Keratinocyte (primary cell): ENCODE results near the gene DCTN3. TPM values are rescaled to one million over a fixed set of nuclear protein-coding genes. Genes with fewer than 3 reads are reported as not detected.

Source experiments
- DNase-seq: peaks from one replicate; pipeline ENCODE4 v3.0.0-alpha.2; 2011; ENCODE audit warnings: low read depth, missing footprints, low spot score
- FAIRE-seq: peaks from 2 replicates; lab custom pipeline; 2011; peaks lifted over from hg19 to GRCh38; lab: Jason Lieb, UNC
- H2AFZ ChIP-seq: 2 replicates; pipeline ENCODE4 v1.6.0; 2012; ENCODE audit warnings: low read length, control low read depth, inconsistent platforms; ENCODE audit not compliant: control insufficient read depth
- H3K27ac ChIP-seq: 2 replicates; pipeline ENCODE4 v1.5.1; 2011; ENCODE audit warnings: low read length; ENCODE audit not compliant: control insufficient read depth, insufficient read depth
- H3K27me3 ChIP-seq: 3 replicates; pipeline ENCODE4 v1.6.0; 2011; ENCODE audit warnings: low read length; ENCODE audit not compliant: control insufficient read depth, insufficient read depth; ENCODE audit errors: extremely low read depth
- H3K36me3 ChIP-seq, 2 experiments: 2 replicates in 1 of 2; 3 replicates in 1 of 2; pipeline ENCODE4 v1.5.1; 2011; ENCODE audit warnings: low read length in 2 of 2, mild to moderate bottlenecking in 1 of 2; ENCODE audit not compliant: control insufficient read depth in 2 of 2, insufficient read depth in 2 of 2; ENCODE audit errors: extremely low read depth in 1 of 2
- H3K4me1 ChIP-seq: 3 replicates; pipeline ENCODE4 v1.5.1; 2011; ENCODE audit warnings: low read length; ENCODE audit not compliant: control insufficient read depth, insufficient read depth; ENCODE audit errors: extremely low read depth
- H3K4me2 ChIP-seq: 3 replicates; pipeline ENCODE4 v1.6.0; 2011; ENCODE audit warnings: low read depth, low read length; ENCODE audit not compliant: control insufficient read depth, insufficient read depth; ENCODE audit errors: extremely low read depth
- H3K4me3 ChIP-seq, 3 experiments: fragments of 200-600 bp in 1 of 3; sonication (generic) in 1 of 3; 2 replicates in 2 of 3; 3 replicates in 1 of 3; pipeline ENCODE4 v1.5.1; 2011 to 2016; ENCODE audit warnings: low read length in 3 of 3, mild to moderate bottlenecking in 3 of 3, control low read depth in 2 of 3, inconsistent platforms in 1 of 3, low read depth in 1 of 3, mixed read lengths in 1 of 3, mixed run types in 1 of 3, moderate library complexity in 1 of 3; ENCODE audit not compliant: control insufficient read depth in 2 of 3, insufficient read depth in 2 of 3; ENCODE audit errors: extremely low read depth in 1 of 3
- H3K79me2 ChIP-seq: 2 replicates; pipeline ENCODE4 v1.6.0; 2012; ENCODE audit warnings: low read length; ENCODE audit not compliant: control insufficient read depth, insufficient read depth
- H3K9ac ChIP-seq: 3 replicates; pipeline ENCODE4 v1.6.0; 2011; ENCODE audit warnings: low read length; ENCODE audit not compliant: control insufficient read depth, insufficient read depth; ENCODE audit errors: extremely low read depth
- H3K9me1 ChIP-seq: 3 replicates; pipeline ENCODE4 v1.6.0; 2011; ENCODE audit warnings: low read length; ENCODE audit not compliant: control insufficient read depth, insufficient read depth; ENCODE audit errors: extremely low read depth
- H3K9me3 ChIP-seq: 2 replicates; pipeline ENCODE4 v1.5.1; 2012; ENCODE audit warnings: low read depth, low read length; ENCODE audit not compliant: control insufficient read depth
- H4K20me1 ChIP-seq: 3 replicates; pipeline ENCODE4 v1.6.0; 2011; ENCODE audit warnings: low read length; ENCODE audit not compliant: control insufficient read depth, insufficient read depth; ENCODE audit errors: extremely low read depth
- CTCF ChIP-seq, 3 experiments: IDR thresholded peaks in 1 of 3; conservative IDR thresholded peaks in 1 of 3; optimal IDR thresholded peaks in 1 of 3; 2 replicates in 2 of 3; 3 replicates in 1 of 3; pipeline versions ENCODE3 to v1.5.1; 2011; ENCODE audit warnings: low read length in 3 of 3, mild to moderate bottlenecking in 3 of 3, moderate library complexity in 2 of 3, control low read depth in 1 of 3, inconsistent platforms in 1 of 3; ENCODE audit not compliant: insufficient read depth in 2 of 3; ENCODE audit errors: extremely low read depth in 1 of 3
- EZH2 ChIP-seq: IDR thresholded peaks from one replicate; pipeline ENCODE4 v1.6.1; 2012; ENCODE audit warnings: inconsistent platforms, mild to moderate bottlenecking, low read length, moderate library complexity
- dilution Hi-C: fragments of 300-500 bp; cut with MboI; formaldehyde crosslinking; loops from one replicate; pipeline ENCODE4 v1.7.0; 2020; ENCODE audit warnings: low sequenced_read_pairs; ENCODE audit not compliant: extremely low pct_ligation_motif_present
- polyA plus RNA-seq, 5 experiments: library from polyadenylated mRNA; depleted of rRNA in 3 of 5; stranded (reverse) in 3 of 5; stranded (forward) in 1 of 5; unstranded in 1 of 5; fragments of >200 nt; gene quantifications; 1 replicate in 1 of 5; 2 replicates in 3 of 5; 3 replicates in 1 of 5; pipeline versions ENCODE4 v1.2.1 to v1.2.3, GENCODE V29; 2011 to 2012; ENCODE audit warnings: missing spikeins in 2 of 5, low read depth in 1 of 5, low replicate concordance in 1 of 5

The DCTN3 gene
- polyA plus RNA-seq, 1 donor (not counting 4 experiments of a cell fraction or from before 2014, with no cell fraction given): 106 TPM

GRCh38 chr9:34650816-34651215 lies 30.5 kb upstream of the DCTN3 start:
- TF ChIP-seq CTCF (optimal IDR thresholded peaks at IDR 0.05 in 1 of 3, IDR thresholded peaks at IDR 0.05 in 1 of 3, conservative IDR thresholded peaks at IDR 0.05 in 1 of 3; ENCODE audit: extremely low read depth in 1 of 3, insufficient read depth in 2 of 3, low read length in 3 of 3) (no peak), EZH2 (no peak)
- no peaks in the 10 kb centered on the region for H4K20me1 ChIP-seq
- no peak overlapping the region for H3K9ac ChIP-seq
- H3K79me2 ChIP-seq: peaks cover 13% of the 10 kb centered on the region
- no peak overlapping the region for H3K4me2 ChIP-seq
- H3K4me3 ChIP-seq: no peak overlapping the region
- dilution Hi-C loops: no loop called here
- no peak for FAIRE-seq
- H3K27me3 ChIP-seq: no peaks in the 10 kb centered on the region
- no peak overlapping the region for H2AFZ ChIP-seq
- H3K36me3 ChIP-seq: peaks cover 7 to 13% of the 10 kb centered on the region in 2 experiments
- no peaks in the 10 kb centered on the region for H3K9me3 ChIP-seq
- H3K4me1 ChIP-seq: peaks cover 39% of the 10 kb centered on the region
- H3K27ac ChIP-seq: no peak overlapping the region
- no peaks in the 10 kb centered on the region for H3K9me1 ChIP-seq
- no peak for DNase-seq

- H3K27me3 ChIP-seq: no peaks in the 10 kb centered on the region
- no peak for FAIRE-seq
- dilution Hi-C loops: no loop called here
- TF ChIP-seq CTCF (optimal IDR thresholded peaks at IDR 0.05 in 1 of 3, IDR thresholded peaks at IDR 0.05 in 1 of 3, conservative IDR thresholded peaks at IDR 0.05 in 1 of 3; ENCODE audit: extremely low read depth in 1 of 3, insufficient read depth in 2 of 3, low read length in 3 of 3) (no peak), EZH2 (no peak)
- H3K4me2 ChIP-seq: peak overlapping the region; percentile 100
- H4K20me1 ChIP-seq: no peaks in the 10 kb centered on the region
- H3K9me3 ChIP-seq: no peaks in the 10 kb centered on the region
- H3K4me1 ChIP-seq: peaks cover 39% of the 10 kb centered on the region
- H3K27ac ChIP-seq: no peak overlapping the region
- no peak overlapping the region for H2AFZ ChIP-seq
- H3K9me1 ChIP-seq: no peaks in the 10 kb centered on the region
- no peak overlapping the region for H3K9ac ChIP-seq
- DNase-seq: no peak
- H3K79me2 ChIP-seq: peaks cover 13% of the 10 kb centered on the region
- peaks cover 7 to 13% of the 10 kb centered on the region in 2 experiments for H3K36me3 ChIP-seq
- no peak overlapping the region for H3K4me3 ChIP-seq
Observed at GRCh38 chr9:34648673-34649072, 28.4 kb upstream of the DCTN3 start.
